GM18498 (cell line): Measurements from ENCODE around the gene SLC24A2.

Experiments used
- ATAC-seq: cut with Tn5 transposase; IDR thresholded peaks from one replicate; pipeline ENCODE4 v1.9.1; 2021; ENCODE audit warnings: mild to moderate bottlenecking, moderate library complexity; ENCODE audit not compliant: unreplicated experiment

The SLC24A2 gene

DNA sequence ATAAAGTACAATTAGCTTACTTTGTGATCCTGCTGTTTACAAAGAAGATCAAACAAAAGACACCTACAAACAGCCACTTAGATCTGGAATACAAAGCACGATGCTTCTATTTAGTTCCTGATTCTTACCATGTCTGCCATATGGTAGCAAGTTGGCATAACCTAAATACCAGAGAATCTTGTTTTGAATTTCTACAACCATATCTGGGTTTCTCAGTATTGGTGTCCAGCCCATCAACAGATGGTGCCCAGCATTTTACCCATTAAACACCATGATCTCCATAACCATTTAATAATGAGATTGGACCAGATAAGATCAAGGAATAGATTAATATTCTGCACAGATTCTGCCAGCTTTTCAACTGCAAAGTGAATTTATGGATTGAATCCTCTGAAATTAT, 29.8 kb downstream of the SLC24A2 start:
- ATAC-seq: no peak

DNA sequence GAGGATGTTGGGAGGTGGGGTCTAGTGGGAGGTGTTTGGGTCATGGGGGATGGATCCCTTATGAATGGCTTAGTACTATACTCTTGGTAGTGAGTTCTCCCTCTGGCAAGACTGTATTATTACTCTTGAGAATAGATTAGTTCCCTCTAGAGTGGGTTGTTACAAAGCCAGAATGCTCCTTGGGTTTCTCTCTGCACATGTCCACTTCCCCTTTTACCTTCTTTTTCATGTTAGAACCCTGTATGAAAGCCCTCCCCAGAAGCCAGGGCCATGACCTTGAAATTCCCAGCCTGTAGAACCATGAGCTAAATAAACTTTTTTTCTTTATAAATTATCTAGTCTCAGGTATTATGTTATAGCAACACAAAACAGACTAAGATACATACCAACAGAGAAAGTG, 31.1 kb downstream of the SLC24A2 start:
- no peak for ATAC-seq

DNA sequence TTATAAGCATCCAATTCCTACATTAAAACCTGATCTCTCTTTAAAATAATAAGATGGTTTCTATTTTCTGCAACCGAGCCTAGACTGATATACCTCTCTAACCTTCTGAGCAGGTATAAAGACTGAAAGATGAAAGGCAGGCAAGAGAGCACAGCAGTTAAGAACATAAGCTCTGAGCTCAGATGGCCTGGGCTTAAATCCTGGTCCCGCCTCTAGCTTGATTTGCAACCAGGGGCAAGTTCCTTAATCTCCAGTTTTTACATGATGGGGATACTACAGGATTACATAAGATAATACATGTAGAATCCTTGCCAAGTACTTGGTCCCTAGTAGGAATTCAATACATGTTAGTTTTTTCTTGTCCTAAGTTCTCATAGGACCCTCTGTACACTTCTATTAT, 33.9 kb downstream of the SLC24A2 start:
- no peak for ATAC-seq

DNA sequence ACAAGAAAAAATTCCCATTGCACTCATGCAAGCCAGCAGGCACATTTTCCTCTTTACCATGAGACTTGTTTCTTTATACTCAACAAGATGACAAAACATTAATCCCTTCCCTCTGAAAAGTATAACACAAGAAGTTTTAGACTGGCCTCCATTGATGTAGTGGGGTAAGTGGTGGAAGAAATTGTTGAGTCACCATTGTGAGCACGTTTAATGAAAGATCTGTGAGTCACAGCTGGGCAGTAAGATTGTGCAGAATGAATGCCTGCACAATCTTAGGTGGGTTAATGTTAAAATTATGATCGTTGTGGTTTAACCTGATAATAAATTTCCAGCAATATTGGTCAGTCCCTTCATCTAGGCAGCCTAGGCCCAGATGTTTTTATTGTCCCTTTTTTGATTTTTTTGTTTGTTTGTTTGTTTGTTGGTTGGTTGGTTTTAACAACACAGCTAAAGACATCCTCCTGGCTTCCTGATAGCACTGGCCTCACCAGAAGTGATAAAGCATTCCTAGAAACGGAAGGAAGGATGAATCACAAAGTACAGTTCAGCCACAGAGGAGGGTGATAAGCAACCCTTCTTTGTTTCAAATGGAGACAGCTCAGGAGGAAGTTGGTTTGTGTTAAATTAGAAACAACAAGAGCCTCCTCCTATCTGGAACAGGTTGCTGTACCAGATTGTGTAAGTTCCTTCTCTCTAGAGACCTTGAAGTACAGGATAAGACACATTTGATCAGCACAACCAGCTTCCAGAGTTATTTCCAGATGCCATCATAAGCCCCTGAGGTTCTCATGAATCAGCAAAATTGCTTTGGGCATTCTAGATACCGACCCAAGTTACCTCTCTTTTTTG, 40.3 kb downstream of the SLC24A2 start:
- ATAC-seq: no peak

DNA sequence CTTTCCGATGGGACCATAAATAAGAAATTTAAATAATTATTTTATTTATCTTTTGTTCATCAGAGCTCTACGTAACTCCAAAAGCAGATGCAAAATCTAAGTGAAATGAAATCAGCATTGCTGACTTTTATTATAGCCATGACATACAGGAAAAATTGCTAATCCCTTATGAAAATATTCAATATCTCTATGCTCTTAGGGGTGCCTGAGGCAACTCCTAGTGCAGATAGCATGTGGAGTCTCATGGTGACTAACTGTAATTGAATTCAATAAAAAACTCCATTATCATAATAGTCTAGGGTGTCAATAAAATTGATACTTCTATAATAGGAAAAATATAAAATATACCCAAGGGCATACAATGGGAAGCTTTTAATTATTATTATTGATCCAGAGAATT, 42.6 kb downstream of the SLC24A2 start:
- ATAC-seq: no peak

DNA sequence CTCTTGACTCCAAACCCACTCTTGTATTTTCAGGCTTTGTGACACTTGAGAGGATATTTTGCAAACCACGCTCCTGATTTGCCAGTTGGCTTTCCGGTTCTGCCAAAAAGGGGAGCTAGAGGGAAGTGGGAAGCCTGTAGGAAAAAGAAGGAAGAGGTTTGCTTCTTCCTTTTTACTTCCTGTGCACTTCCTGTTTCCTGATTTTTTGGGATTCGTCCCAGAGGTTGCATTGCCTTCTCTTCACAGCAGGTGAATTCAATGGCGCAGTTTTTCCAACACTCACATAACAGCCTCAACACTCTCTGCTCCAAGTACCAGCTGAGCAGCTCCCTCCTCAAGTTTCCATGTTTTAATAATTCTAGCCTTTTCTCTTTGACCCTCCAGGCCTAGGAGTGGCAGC, 47.7 kb downstream of the SLC24A2 start:
- ATAC-seq: no peak
